ENCODE measurements around the gene RNF175. TPM values are rescaled to one million over a fixed set of nuclear protein-coding genes. Genes with fewer than 3 reads are reported as not detected.

RNF175 gene
- total RNA-seq, 6 donors from 2014 or later: not detected

- no peak for ATAC-seq (ENCODE audit: low FRiP score in 2 of 2)
- no peak overlapping the region for H3K4me3 ChIP-seq
- peaks cover 0 to 6% (median 0%) of the 10 kb centered on the region in 4 donors for H3K4me1 ChIP-seq
- DNase-seq: no peak
- WGBS, 2 donors: 83 to 89% methylated on average over 2 of the region's 2 CpGs
- H3K36me3 ChIP-seq: no peaks in the 10 kb centered on the region
- no peaks in the 10 kb centered on the region for H3K27me3 ChIP-seq
- H3K27ac ChIP-seq: no peak overlapping the region
- H3K9me3 ChIP-seq: no peaks in the 10 kb centered on the region
- TF ChIP-seq POLR2AphosphoS5 (IDR thresholded peaks at IDR 0.05) (no peak), POLR2A (IDR thresholded peaks at IDR 0.05) (no peak), CTCF (IDR thresholded peaks at IDR 0.05) (no peak), EP300 (IDR thresholded peaks at IDR 0.05) (no peak)
These were observed 45.8 kb downstream of the RNF175 start for GRCh38 chr4:153713866-153714646.

GRCh38 chr4:153710681-153711080, 49.1 kb downstream of the RNF175 start:
- no peak overlapping the region for H3K27ac ChIP-seq
- H3K4me3 ChIP-seq: no peak overlapping the region
- ATAC-seq (ENCODE audit: low FRiP score in 2 of 2) (no peak), DNase-seq (no peak)
- TF ChIP-seq POLR2AphosphoS5 (IDR thresholded peaks at IDR 0.05) (no peak), POLR2A (IDR thresholded peaks at IDR 0.05) (no peak), EP300 (IDR thresholded peaks at IDR 0.05) (no peak), CTCF (IDR thresholded peaks at IDR 0.05) (no peak)
- no peaks in the 10 kb centered on the region for H3K27me3 ChIP-seq
- H3K36me3 ChIP-seq: no peaks in the 10 kb centered on the region
- peaks cover 0 to 6% (median 0%) of the 10 kb centered on the region in 4 donors for H3K4me1 ChIP-seq
- H3K9me3 ChIP-seq: no peaks in the 10 kb centered on the region
- 82 to 84% methylated on average over 1 of the region's 1 CpG for WGBS, 2 donors

- peaks cover 0 to 12% (median 2%) of the 10 kb centered on the region in 4 donors for H3K36me3 ChIP-seq
- H3K9me3 ChIP-seq: no peaks in the 10 kb centered on the region
- DNase-seq: no peak
- H3K27me3 ChIP-seq: no peaks in the 10 kb centered on the region
- peaks cover 0 to 6% (median 0%) of the 10 kb centered on the region in 4 donors for H3K4me1 ChIP-seq
- no peak for TF ChIP-seq EP300 (IDR thresholded peaks at IDR 0.05)
- no peak for TF ChIP-seq POLR2AphosphoS5 (IDR thresholded peaks at IDR 0.05)
- TF ChIP-seq POLR2A (IDR thresholded peaks at IDR 0.05): no peak
- no peak for TF ChIP-seq CTCF (IDR thresholded peaks at IDR 0.05)
- ATAC-seq (ENCODE audit: low FRiP score in 2 of 2): no peak
- H3K27ac ChIP-seq: no peak overlapping the region
- no peak overlapping the region for H3K4me3 ChIP-seq
These were observed 53.3 kb downstream of the RNF175 start for GRCh38 chr4:153706519-153706918.

- ATAC-seq (ENCODE audit: low FRiP score in 2 of 2) (no peak), DNase-seq (no peak)
- no peaks in the 10 kb centered on the region for H3K9me3 ChIP-seq
- TF ChIP-seq POLR2AphosphoS5 (IDR thresholded peaks at IDR 0.05) (no peak), CTCF (IDR thresholded peaks at IDR 0.05) (no peak), EP300 (IDR thresholded peaks at IDR 0.05) (no peak), POLR2A (IDR thresholded peaks at IDR 0.05) (no peak)
- WGBS, 2 donors: 55 to 70% methylated on average over 2 of the region's 2 CpGs
- H3K27me3 ChIP-seq: no peaks in the 10 kb centered on the region
- H3K4me3 ChIP-seq: no peak overlapping the region
- peaks cover 0 to 6% (median 0%) of the 10 kb centered on the region in 4 donors for H3K4me1 ChIP-seq
- H3K36me3 ChIP-seq: peaks cover 0 to 12% (median 2%) of the 10 kb centered on the region in 4 donors
- H3K27ac ChIP-seq: no peak overlapping the region
These were observed 53.9 kb downstream of the RNF175 start for GRCh38 chr4:153705743-153706468.

Data from upper lobe of left lung (tissue), 6 donors.